ENCODE data around the gene CUL4A.

DNA sequence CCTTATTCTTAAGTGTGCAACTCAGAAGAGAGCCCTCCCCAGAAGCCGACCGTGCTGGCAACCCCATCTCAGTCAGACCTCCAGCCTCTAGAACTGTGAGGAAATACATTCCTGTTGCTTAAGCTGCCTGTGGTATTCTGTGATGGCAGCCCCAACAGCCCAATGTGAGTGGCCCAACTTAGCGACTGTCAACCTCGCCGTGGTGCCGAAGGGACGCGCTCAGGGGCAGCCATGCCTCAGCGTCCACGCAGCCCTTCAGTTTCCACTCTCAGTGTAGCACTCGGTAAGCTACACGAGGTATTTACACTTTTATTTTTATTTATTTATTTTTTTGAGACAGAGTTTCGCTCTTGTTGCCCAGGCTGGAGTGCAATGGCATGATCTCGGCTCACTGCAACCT is 32.6 kb upstream of the CUL4A start:
- TF ChIP-seq, protein P1, sequence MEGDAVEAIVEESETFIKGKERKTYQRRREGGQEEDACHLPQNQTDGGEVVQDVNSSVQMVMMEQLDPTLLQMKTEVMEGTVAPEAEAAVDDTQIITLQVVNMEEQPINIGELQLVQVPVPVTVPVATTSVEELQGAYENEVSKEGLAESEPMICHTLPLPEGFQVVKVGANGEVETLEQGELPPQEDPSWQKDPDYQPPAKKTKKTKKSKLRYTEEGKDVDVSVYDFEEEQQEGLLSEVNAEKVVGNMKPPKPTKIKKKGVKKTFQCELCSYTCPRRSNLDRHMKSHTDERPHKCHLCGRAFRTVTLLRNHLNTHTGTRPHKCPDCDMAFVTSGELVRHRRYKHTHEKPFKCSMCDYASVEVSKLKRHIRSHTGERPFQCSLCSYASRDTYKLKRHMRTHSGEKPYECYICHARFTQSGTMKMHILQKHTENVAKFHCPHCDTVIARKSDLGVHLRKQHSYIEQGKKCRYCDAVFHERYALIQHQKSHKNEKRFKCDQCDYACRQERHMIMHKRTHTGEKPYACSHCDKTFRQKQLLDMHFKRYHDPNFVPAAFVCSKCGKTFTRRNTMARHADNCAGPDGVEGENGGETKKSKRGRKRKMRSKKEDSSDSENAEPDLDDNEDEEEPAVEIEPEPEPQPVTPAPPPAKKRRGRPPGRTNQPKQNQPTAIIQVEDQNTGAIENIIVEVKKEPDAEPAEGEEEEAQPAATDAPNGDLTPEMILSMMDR (IDR thresholded peaks at IDR 0.05; ENCODE audit: poor library complexity, severe bottlenecking): no peak
- no peak for TF ChIP-seq TAF1 (IDR thresholded peaks at IDR 0.05; ENCODE audit: low read depth)
- TF ChIP-seq RAD21 (conservative IDR thresholded peaks at IDR 0.05): no peak
- no peak for TF ChIP-seq SMC3 (conservative IDR thresholded peaks at IDR 0.05; ENCODE audit: poor library complexity)
- TF ChIP-seq EZH2 (IDR thresholded peaks at IDR 0.05; ENCODE audit: borderline replicate concordance, insufficient read depth, low read length, poor library complexity, severe bottlenecking): no peak
- TF ChIP-seq EP300 (conservative IDR thresholded peaks at IDR 0.05; ENCODE audit: poor library complexity, severe bottlenecking): no peak
- TF ChIP-seq, protein P2, sequence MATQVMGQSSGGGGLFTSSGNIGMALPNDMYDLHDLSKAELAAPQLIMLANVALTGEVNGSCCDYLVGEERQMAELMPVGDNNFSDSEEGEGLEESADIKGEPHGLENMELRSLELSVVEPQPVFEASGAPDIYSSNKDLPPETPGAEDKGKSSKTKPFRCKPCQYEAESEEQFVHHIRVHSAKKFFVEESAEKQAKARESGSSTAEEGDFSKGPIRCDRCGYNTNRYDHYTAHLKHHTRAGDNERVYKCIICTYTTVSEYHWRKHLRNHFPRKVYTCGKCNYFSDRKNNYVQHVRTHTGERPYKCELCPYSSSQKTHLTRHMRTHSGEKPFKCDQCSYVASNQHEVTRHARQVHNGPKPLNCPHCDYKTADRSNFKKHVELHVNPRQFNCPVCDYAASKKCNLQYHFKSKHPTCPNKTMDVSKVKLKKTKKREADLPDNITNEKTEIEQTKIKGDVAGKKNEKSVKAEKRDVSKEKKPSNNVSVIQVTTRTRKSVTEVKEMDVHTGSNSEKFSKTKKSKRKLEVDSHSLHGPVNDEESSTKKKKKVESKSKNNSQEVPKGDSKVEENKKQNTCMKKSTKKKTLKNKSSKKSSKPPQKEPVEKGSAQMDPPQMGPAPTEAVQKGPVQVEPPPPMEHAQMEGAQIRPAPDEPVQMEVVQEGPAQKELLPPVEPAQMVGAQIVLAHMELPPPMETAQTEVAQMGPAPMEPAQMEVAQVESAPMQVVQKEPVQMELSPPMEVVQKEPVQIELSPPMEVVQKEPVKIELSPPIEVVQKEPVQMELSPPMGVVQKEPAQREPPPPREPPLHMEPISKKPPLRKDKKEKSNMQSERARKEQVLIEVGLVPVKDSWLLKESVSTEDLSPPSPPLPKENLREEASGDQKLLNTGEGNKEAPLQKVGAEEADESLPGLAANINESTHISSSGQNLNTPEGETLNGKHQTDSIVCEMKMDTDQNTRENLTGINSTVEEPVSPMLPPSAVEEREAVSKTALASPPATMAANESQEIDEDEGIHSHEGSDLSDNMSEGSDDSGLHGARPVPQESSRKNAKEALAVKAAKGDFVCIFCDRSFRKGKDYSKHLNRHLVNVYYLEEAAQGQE (IDR thresholded peaks at IDR 0.05; ENCODE audit: borderline replicate concordance): no peak
- no peak for TF ChIP-seq MXI1 (conservative IDR thresholded peaks at IDR 0.05; ENCODE audit: poor library complexity, severe bottlenecking)
